ENCODE results near the gene LRRC9.
"Not testable (repeated sequence)": the region's sequence is repeated elsewhere in the genome, so short reads cannot be mapped to it uniquely, and the experiment has no call there.

Gene LRRC9

DNA sequence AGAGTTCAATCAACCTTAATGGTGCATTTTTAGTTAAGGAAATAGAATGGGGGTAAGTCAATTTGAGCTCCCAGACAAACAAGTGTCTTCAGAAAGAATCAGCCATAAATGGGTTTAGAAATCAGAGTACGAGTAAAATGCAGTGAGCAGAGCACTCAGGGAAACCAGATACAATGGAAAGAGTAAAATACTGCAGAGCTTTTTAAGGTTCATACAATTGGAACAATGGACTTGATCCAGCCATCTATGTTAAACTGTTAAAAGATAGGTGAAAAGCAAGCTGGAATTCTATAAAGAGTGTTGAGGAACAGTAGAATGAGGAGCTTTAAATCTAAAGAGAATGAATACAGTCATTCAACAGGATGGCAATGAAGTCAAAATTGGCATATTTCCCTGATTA lies 147.9 kb downstream of the LRRC9 start:
- no peak for DNase-seq

GRCh38 chr14:60079723-60080122 lies 159.8 kb downstream of the LRRC9 start:
- DNase-seq: no peak

GRCh38 chr14:60085085-60085484 lies 165.1 kb downstream of the LRRC9 start:
- DNase-seq: no peak

DNA sequence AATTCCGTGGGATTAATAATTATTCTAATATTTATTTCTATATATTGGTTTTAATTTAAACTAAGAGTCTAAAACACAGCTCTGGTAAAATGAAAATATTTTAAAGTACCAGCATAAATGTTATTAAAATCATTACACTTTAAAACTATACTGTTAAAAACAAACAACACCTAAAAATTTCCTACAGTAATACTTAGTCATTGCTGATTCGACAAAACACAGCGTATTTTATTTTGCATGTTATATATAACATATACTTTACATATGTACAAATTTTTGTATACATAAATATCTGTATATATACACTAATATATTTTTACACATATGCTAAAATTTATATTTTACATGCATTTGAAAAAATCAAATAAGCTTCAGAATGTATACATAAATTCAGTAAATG lies 165.7 kb downstream of the LRRC9 start:
- DNase-seq: no peak

- DNase-seq: peak; percentile 13
These were observed 167.7 kb downstream of the LRRC9 start for GRCh38 chr14:60087668-60088067.

- DNase-seq: no peak
These were observed 169.3 kb downstream of the LRRC9 start for GRCh38 chr14:60089221-60089620.

GRCh38 chr14:60090864-60091519 lies 171.0 kb downstream of the LRRC9 start:
- peak; percentile 46 for DNase-seq

- peak; percentile 99 for DNase-seq
These were observed 171.9 kb downstream of the LRRC9 start, which contains the start of gene PCNX4 for GRCh38 chr14:60091550-60092525. PCNX4 (plus strand) TSS chr14:60091923; CDS start chr14:60107639, 15,716 bp downstream.

GRCh38 chr14:60092526-60092920 lies 172.6 kb downstream of the LRRC9 start:
- DNase-seq: peak; percentile 9

DNA sequence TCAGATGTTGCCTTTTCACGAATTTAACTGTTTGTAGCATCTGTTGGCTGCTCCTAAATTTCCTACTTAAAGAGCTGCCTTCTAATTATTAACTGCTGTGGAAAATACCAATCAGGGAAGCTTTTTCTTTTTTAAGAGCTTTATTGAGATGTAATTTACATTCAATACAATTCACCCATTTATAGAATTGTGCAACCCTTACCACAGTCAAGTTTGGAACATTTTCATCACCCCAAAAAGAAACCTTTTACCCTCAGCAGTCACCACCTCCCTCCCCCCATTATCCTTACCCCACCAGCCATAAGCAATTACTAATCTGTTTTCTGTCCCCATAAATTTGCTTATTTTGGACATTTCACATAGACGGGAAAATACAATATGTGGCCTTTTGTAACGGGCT lies 173.1 kb downstream of the LRRC9 start:
- no peak for DNase-seq

DNA sequence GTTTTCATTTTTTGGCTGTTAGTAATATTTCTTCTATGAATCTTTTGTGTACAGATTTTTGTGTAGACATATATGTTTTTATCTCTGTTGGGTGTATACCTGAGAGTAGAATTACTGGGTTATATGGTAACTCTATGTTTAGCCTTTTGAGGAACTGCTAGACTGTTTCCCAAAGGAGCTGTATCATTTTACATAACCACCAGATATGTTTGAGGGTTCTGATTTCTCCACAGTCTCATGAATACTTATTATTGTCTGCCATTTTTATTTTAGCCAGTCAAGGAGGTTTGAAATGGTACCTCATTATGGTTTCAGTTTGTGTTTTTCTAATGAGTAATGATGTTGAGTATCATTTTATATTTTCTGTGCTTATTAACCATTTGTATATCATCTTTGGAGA lies 173.7 kb downstream of the LRRC9 start:
- DNase-seq: no peak

GRCh38 chr14:60094306-60094897 lies 174.5 kb downstream of the LRRC9 start:
- DNase-seq: no peak

DNA sequence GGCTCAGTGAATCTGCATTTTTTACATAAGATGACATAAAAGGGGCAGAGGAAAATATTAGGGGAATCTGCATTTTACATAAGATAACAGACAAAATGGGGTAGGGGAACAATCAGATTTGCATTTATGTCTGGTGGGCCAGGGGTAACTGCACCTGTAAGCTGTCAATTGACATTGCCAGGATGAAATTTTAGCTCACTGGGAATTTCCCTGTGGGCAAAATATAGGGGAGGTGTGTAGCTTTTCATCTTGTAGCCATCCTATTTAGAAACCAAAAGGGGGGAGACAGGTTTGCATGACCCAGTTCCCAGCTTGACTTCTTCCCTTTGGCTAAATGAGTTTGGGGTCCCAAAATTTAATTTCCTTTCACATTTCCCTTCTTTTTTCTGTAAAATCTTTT lies 175.3 kb downstream of the LRRC9 start:
- DNase-seq: no peak

- DNase-seq: no peak
These were observed 176.0 kb downstream of the LRRC9 start for GRCh38 chr14:60095781-60096450.

GRCh38 chr14:60097974-60098373 lies 178.0 kb downstream of the LRRC9 start:
- no peak for DNase-seq

DNA sequence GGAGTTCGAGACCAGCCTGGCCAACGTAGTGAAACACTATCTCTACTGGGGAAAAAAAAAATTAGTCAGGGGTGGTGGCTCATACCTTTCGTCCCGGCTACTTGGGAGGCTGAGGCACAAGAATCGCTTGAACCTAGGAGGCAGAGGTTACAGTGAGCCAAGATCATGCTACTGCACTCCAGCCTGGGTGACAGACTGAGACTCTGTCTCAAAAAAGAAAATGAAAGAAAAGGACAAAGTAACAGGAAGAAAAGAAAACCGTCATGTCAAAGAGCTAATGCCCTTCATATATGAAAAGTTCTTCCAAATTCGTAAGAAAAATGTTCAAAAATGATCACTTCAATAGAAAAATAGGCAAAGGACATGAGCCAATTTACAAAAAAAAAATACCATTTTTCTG lies 179.9 kb downstream of the LRRC9 start:
- DNase-seq: not testable (repeated sequence)

GRCh38 chr14:60101786-60102185 lies 181.8 kb downstream of the LRRC9 start:
- no peak for DNase-seq

GRCh38 chr14:60102389-60102788 lies 182.4 kb downstream of the LRRC9 start:
- DNase-seq: no peak

DNA sequence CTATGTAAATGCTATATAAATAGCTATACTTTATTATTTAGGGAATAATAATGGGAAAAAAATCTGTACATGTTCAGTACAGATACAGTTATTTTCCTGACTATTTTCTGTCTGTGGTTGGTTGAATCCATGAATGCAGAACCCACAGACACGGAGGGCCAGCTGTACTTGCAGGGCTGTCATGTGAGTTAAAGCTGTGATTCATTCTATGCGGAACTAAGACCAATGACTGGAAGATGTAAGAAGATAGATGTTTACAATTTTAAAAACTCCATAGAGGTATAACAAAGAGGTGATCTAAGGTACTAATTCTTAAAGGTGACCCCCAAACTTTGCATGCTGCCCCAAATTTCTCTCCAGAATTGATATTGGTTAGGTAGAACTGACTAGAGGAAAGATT lies 186.4 kb downstream of the LRRC9 start:
- DNase-seq: no peak

DNA sequence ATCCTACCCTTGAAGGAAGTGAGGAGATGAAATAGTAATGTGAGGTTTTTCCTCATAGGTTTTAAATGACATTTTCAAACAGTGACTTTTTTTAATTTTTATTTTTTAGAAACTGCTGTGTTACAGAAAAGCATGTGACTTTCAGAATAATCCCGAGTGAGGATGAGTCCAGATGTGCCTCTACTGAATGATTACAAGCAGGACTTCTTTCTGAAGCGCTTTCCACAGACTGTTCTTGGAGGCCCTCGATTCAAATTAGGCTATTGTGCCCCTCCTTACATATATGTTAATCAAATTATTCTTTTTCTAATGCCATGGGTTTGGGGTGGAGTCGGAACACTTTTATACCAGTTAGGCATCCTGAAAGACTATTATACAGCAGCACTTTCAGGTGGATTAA lies 187.5 kb downstream of the LRRC9 start:
- no peak for DNase-seq

GRCh38 chr14:60111732-60112131 lies 191.8 kb downstream of the LRRC9 start:
- DNase-seq: no peak
